ENCODE data around the gene SYNDIG1.

The SYNDIG1 gene

DNA sequence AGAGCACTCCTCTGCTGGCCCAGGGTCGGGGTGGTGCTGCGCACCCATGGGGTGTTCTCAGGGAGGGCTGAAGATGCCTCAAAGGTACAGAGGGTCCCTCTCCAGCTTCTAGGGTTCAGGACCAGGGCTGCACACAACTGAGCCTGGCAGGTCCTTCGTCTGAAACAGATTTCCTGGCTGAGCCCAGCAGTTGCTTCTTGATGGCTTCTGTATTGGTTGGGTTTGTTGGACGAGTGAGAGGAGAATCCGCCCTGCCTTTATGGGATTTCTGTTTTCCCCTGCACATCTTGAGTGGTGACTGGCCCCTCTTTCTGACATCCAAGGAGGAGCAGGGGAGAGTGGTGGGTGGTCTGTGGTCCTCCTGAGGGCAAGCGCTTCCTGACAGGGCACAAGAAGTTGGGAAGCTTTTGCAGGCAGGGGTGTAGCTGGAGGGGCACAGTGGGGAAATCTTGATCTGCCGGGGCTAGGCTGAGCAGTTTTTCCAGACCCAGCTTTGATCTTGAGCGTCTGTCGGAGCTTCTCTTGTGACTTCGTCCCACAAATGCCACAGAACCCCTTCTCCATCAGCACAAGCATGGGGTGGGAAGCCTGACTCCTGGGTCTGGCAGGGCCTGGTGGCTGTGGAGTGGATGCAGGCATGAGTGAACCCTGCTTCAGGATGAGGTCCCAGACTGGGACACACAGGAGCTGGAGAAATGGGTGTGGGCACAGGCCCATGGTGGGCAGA lies 116.5 kb downstream of the SYNDIG1 start:
- DNase-seq (ENCODE audit: low spot score): no peak

DNA sequence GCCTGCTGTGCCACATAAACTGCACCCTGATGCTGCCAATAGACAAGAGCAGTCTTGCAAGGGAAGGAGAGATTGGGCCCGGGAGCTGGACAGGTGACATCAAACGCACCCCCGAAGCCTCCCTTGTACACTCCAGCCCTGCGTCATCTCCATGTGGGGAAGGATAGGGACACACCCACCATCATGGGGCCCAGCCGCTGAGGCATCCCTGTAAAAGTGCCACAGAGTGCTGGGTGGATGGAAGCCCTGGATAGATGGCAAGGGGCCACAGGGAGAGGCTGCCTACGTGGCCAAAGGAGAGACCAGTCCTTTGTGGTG lies 117.1 kb downstream of the SYNDIG1 start:
- DNase-seq (ENCODE audit: low spot score): no peak

DNA sequence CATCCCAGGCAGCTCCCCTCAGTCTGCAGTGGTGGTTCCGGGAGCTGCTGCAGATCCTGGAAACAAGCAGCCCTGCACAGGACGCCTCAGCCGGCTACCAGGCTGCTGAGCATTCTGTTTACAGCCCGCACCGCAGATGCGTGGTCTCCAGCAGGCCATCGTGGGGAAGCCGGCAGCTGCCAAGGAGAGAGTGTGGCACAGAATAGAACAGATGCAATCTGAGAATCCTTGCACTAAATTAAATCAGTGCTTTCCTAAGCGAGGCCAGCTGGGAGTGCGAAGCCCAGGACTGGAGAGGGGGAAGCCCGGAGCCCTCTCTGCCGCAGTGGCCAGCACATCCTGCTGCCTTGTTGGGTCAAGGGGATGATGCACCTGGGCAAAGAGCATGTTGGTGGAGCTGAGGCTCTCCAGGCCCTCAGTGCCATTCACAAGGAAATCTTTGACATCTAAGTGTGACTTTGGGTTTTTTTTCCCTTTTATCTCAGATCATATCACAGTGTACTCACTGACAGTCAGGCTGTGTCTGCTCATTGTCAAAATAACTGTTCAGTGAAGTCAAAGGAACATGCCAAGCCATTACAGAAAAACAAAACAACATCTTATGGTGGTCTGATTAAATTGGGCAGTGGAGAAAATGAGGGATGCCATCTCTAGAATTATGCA lies 118.1 kb downstream of the SYNDIG1 start:
- DNase-seq (ENCODE audit: low spot score): no peak

DNA sequence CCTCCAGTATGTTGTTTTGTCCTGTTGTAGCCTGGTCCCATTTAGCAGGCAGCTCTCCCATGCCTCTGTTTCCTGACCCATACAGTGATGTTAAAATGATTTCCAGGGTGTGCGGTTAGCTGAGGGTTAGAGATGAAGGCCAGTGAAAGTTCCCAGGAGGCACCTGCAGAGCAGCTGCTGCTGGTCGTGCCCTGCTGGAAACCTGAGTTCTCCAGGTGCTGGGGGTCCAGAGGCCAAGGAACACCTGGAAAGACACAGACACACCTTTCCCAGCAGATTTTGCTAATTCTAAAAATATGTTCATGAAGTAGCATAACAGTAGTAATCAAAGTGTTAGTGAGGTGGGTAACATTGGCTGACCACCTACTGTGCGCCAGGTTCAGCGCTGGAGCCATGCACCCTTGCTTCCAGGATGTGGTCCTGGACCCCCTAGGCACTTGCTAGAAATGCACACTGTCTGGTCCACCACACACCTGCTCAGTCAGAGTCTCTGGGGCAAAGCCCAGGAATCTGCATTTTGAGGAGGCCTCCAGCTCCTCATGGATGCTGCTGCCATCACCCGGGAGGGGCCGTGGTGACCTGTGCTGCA lies 118.7 kb downstream of the SYNDIG1 start:
- no peak for DNase-seq (ENCODE audit: low spot score)

DNA sequence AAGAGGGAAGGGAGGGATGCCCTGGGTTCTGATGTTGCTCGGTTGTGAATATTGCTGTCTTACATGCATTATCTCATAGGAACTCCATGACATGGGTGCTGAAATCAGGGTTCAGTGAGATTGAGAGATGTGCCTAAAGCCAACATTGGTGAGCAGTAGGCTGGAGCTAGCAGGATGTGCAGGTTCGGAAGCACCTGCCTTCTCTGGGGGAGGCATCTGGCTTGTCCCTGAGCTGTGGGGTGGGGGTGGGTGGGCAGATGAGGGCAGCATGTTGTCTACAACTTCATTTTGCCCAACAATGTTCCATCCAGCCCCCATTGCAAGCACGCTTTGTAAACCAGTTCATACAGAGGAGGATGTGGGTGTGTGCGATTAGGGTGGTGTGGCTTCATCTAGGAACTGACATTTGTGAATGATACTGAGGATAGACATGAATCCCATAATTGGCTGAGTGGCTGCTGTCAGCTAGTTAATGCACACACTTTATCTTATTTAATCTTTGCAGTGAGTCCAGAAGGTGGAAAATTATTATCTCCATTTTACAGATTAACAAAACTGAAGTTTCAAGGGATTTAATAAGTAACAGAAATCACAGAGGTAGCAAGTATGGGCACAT lies 119.4 kb downstream of the SYNDIG1 start:
- DNase-seq (ENCODE audit: low spot score): no peak

DNA sequence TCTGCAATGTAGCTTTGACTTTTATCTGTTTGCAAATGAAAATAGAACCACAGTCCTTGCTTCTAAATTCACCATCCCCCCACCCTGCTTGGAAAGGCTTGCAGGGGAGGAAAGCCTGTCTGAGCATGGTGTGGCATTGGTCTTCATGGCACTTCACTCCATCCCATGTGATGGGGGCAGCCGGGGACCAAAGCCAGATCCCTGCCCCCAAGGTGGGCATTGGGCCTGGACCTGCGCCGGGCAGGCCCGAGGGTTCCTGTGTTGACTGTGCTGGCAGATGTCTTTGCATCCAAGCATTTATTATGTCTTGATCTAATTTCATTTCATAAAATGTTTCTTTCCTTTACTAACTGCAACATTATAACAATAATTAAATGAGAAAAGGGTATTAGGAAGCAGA lies 120.0 kb downstream of the SYNDIG1 start:
- DNase-seq (ENCODE audit: low spot score): no peak

DNA sequence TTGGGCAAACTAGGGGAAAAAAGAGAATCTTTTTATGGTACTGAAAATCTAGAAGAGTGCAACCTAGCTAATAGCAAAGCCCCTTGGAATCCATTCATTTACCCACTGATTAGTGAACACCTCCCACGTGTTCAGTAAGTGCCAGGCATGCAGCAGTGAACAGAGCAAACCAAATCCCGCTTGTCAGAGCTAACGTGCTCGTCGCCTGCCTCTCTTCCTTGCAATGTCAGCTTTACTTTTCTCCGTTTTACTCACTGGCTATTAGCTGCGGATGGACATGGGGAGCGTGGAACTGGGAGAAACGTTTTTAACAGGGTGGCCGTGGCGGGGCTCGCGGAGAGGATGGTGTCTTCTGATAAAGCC lies 120.4 kb downstream of the SYNDIG1 start:
- DNase-seq (ENCODE audit: low spot score): no peak

DNA sequence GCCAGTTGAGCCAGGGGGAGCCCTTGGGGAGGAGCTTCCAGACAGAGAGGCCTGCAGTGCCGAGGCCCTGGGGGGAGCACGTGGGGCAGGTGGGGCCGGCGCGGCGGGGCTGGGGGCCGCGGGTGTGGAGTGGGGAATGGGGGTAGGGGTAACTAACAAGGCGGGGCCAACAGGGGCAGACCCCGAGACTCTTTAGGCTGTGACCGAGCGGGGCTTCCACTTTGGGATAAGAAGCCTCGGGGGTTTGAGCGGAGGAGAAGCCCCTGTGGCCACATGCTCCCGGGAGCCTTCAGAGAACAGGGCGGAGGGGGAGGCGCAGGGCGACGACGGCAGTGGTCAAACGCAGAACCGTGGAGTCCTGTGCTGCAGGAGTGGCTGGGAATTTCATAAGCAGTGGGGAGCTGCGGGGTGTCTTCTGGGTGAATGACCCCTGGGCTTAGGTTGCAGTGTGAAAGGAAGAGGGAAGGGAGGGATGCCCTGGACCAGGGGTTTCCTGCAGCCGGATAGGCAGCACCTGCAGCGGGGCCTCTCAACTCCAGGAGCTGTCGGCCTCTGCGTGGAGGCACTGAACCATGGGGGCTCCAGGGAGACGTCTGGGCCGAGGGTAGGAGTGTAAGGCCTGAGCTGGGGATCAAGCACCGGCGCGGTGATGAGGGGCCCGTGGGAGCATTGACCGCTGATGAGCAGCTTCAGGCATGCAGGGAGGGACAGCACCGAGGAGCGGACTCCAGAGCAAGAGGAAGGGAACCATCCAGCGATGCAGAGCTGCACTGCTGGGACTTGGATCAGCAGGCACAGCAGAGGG lies 121.0 kb downstream of the SYNDIG1 start:
- DNase-seq (ENCODE audit: low spot score): no peak

DNA sequence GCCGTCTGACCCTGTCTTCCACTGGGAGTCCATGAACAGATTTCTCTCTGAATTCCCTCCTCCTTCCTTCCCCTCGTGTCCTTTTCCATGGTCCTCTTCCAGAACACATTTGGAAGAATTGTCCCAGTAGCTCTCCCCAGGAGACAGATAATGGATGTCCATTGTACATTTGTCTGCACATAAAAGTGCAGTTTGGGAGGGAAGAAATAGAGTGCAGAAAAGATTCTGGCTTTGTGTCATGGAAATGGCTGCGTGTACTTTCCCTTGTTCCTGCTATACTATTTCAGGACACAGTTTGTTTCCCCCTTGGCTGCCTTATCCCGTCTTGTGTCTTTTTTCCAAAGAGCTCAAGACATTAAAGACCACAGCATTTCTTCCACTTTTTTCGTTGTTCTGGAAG lies 127.6 kb downstream of the SYNDIG1 start:
- DNase-seq (ENCODE audit: low spot score): no peak

DNA sequence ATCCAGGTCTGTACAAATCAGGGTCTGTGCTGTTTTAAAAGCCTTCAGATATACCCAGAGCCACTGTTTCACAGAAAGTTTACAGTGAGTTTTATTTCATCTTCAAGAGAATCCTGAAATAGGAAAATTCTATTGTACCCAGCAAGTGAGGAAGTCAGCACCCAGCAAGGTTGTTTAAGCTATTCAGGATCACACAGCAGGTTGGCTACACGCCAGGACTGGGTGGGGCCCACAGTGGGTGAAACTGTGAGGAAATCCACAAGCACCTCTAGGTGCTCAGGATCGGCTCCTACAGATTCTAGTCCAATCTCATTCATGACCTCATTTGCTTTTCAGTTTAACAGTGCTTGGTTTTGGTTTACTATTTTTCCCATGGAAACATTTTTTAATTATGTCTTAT lies 128.9 kb downstream of the SYNDIG1 start:
- no peak for DNase-seq (ENCODE audit: low spot score)

DNA sequence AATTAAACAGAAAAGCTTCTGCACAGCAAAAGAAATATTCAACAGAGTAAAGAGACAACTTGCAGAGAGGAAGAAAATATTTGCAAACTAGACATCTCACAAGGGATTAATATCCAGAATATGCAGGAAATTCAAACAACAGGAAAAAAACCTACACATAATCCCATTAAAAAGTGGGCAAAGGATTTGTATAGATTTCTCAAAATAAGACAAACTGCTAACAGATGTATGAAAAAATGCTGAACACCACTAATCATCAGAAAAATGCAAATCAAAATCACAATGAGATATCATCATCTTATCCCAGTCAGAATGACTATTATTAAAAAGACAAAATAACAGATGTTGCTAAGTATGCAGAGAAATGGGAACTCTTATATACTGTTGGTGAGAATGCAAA lies 129.6 kb downstream of the SYNDIG1 start:
- no peak for DNase-seq (ENCODE audit: low spot score)

DNA sequence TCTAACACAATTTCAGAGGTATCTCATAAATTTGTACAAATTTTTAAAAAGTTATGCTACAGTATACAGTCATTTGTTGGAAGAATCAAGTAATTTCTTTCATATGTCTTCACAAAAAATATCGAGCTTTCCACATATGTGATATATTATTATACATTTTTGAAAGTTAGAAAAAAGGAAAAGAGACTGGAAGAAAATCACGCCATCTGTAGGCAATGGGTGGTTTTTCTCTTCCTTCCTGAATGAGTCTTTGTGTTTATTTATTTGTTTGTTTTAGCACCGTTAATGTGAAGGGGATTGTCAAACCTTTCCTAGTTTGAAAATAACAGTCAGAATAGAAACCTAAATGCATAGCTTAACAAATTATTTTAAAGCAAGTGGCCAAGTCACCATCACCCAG lies 130.6 kb downstream of the SYNDIG1 start:
- DNase-seq (ENCODE audit: low spot score): no peak

DNA sequence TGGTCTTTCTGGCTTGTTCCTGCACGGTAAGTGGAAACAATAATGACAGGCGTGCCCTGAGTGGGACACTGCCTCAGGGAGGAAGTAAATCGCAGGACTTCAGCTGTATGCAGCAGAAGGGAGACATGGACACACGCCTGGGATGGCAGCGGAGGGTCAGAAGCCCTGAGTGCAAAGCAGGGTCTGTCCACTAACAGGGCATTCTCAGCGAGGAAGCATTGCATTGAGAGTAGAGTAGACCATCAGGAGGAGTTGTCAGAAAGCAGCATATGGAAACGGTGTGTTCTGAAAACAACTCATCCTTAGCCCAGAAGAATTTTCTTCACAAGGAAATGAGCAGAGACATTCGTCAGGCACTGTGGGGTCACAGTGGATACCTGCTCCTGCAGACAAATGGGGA lies 134.0 kb downstream of the SYNDIG1 start:
- DNase-seq (ENCODE audit: low spot score): no peak

DNA sequence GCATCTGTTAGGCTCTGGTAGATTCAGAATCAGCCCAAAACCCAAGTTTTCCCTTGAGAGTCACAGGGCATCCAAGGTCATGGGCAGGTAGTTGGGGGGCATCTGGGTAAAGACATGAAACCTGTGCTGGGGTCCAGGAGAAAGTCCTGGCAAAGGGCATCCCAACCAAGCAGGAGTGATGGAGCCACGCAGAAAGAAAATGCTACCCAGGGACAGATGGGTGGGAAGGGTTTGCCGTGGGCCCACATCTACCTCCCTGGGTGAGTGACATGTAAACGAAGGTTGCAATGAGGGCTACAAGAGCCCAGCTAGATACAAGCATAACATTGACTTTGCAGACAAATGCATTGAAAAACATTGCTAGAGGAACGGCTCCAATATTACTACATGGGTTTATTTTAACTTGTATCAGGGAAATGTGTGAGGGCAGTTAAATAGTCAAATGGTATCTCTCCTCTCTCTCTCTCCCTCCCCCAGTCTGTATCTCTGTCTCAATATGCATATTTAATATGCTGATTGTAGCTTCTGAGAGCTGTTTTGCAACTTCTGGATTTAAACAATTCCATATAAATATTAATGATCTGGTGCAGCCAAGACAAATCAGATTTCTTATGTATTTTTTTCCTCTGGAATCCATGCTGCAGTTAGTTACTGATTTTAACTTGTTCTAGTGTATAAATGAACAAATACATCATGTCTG lies 135.7 kb downstream of the SYNDIG1 start:
- DNase-seq (ENCODE audit: low spot score): no peak

DNA sequence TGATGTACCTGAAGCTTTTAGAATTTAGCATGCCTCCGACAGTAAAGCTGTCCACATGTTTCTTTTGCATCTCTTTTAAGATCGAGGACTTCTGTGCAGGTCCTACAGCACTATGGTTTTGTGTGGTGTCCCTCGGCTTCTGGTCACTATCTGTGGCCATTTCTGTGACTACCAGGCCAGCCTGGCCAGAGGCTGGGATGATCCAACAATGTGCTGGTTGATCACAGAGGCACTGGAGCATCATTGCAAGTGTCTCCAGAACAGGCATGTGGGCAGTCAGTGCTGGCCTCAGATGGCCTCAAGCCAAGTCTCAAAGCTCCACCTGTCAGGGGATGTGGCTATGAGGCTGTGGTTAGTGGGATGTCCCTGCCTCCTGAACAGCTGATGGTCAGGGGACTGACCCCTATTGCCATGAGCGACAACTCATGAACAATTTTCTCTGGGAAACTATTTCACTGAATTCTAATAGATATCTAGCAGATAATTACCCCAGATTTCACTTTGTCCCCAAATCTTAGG lies 136.6 kb downstream of the SYNDIG1 start:
- no peak for DNase-seq (ENCODE audit: low spot score)

DNA sequence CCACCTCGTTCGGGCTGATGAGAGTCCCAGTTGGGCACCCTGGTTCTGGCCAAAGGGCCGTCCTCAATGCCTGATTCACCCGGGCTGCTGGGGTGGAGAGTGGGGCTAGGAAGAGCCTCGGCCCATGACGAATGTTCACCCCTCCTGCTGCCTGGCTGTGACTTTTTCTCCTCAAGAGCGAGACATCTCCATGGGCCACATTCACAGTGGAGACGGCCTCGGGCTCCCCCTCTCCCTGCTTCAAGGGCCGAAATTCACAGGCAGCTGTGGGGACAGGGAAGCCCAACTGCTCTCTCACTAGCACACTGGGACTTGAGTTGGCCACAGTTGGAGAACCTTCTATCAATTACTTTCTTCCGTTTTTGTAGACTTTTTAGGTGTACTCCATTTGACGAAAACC lies 138.0 kb downstream of the SYNDIG1 start:
- DNase-seq (ENCODE audit: low spot score): no peak

DNA sequence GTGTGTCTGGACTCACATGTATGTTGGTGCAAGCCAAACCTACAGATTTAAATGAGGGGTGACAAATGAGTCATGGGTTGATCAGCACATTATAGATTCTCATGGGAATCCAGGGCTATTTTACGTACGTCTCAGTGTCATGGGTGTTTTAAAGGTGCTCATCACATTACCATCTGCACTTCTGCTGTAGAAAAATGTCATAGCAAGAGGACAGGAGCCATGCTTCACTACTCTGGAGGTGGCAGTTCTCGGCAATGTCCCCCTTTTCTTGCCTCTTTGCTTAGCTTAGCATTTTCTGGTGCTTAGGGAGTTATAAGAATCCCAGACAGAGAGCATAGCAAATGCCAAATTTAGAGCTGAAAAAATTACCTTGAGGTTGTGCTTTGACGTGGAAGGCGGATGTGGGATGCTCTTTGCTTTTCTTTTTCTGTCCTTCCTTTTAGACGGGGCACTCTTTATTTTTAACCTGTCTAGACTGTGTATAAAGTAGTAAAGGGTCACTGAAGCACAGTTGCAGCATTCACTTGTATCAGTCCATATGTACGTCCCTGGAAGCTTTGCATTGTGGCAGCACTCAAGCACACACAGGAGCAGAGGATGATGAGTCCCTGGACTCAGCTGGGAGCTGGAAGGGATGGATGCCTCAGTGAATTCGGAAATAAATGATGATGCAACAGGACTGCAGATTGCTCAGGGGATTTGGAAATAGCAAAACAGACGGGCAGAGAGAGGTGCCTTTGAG lies 139.7 kb downstream of the SYNDIG1 start:
- DNase-seq (ENCODE audit: low spot score): no peak

DNA sequence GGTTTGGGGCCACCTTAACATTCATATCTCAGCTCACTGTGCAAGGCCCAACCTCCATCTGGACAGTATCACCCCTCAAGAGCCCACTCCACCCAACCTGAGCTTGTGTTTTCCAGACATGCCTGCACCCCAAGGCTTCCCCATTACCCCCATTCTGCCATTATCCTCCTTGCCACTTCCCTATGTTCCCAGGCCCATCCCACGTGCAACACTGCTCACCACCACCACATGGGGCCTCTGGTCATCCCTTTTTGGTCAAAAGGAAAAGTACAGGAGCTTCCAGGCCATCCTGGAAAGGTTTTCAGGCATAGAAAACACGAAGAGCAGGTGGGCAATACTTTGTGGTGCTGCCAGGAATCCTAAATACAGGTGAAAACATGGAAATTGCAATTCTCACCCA lies 140.3 kb downstream of the SYNDIG1 start:
- no peak for DNase-seq (ENCODE audit: low spot score)

DNA sequence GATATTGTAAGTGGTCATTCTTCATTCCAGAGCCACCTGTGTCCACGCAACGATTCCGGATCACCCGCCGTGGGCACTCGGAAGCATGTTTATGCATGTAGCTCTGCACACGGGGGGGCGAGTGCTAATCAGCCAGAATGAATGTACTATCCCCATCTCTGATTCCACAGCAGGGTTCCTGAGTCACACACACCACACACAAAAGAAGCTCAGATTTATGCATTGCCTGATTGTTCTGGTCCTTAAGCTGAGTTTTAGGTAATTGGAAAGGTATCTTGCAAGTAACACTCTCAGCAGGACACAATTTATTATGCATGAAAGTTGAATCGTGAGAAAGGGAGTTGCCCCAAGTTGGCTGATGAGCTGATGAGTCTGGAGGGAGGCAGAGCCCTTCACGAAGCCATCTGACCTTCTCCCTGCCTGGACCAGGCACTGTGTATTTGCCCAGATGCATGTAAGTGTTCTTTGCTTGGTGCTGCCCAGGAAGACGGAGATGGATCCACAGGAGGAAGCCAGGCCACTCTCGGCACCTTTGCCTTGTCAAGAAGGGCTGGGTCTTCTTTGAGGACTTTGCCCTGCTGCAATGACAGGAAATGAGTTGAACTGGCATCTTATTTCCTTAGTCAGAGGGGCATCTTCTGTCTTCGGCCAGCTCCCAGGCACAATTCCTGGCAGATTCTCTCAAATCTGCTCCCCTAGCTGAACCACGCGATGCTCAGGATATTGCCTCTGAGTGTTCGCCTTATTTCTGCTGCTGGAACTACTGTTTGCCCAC lies 141.1 kb downstream of the SYNDIG1 start:
- DNase-seq (ENCODE audit: low spot score): no peak
